ENCODE data around the gene LMBR1. TPM values are rescaled to one million over a fixed set of nuclear protein-coding genes. Genes with fewer than 3 reads are reported as not detected.

The LMBR1 gene
- polyA plus RNA-seq, 1 experiment, result 20.8 TPM

GRCh38 chr7:156682928-156683327 lies 210.1 kb downstream of the LMBR1 start:
- H3K4me3 ChIP-seq (ENCODE audit: low read depth, low read length), result no peak overlapping the region
- no peaks in the 10 kb centered on the region for H3K27me3 ChIP-seq (ENCODE audit: control insufficient read depth, insufficient read depth, low read length)
- DNase-seq (ENCODE audit: low read depth, low spot score), result no peak
- ChIA-PET CTCF (interaction anchor here (0.7 kb wide), 1 partner anchor 18 kb away, joined by 3 read pairs; no protein-coding TSS in a partner anchor), POLR2A (no interaction called here)
- TF ChIP-seq, protein P1, sequence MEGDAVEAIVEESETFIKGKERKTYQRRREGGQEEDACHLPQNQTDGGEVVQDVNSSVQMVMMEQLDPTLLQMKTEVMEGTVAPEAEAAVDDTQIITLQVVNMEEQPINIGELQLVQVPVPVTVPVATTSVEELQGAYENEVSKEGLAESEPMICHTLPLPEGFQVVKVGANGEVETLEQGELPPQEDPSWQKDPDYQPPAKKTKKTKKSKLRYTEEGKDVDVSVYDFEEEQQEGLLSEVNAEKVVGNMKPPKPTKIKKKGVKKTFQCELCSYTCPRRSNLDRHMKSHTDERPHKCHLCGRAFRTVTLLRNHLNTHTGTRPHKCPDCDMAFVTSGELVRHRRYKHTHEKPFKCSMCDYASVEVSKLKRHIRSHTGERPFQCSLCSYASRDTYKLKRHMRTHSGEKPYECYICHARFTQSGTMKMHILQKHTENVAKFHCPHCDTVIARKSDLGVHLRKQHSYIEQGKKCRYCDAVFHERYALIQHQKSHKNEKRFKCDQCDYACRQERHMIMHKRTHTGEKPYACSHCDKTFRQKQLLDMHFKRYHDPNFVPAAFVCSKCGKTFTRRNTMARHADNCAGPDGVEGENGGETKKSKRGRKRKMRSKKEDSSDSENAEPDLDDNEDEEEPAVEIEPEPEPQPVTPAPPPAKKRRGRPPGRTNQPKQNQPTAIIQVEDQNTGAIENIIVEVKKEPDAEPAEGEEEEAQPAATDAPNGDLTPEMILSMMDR (IDR thresholded peaks at IDR 0.05; ENCODE audit: low read depth, low read length), result no peak
- no peaks in the 10 kb centered on the region for H3K9me3 ChIP-seq (ENCODE audit: control insufficient read depth, insufficient read depth, low read length)
- no peak overlapping the region for H3K27ac ChIP-seq (ENCODE audit: low read depth, low read length)

GRCh38 chr7:156680281-156680680 lies 212.7 kb downstream of the LMBR1 start:
- CTCF ChIA-PET, result no interaction called here
- H3K4me3 ChIP-seq (ENCODE audit: low read depth, low read length), result no peak overlapping the region
- H3K27ac ChIP-seq (ENCODE audit: low read depth, low read length), result no peak overlapping the region
- DNase-seq (ENCODE audit: low read depth, low spot score), result no peak
- no peaks in the 10 kb centered on the region for H3K27me3 ChIP-seq (ENCODE audit: control insufficient read depth, insufficient read depth, low read length)
- H3K9me3 ChIP-seq (ENCODE audit: control insufficient read depth, insufficient read depth, low read length), result no peaks in the 10 kb centered on the region
- TF ChIP-seq, protein P1 (IDR thresholded peaks at IDR 0.05; ENCODE audit: low read depth, low read length), result peak; percentile 12; the same call in 1 of the 2 replicates
- POLR2A ChIA-PET, result no interaction called here

DNA sequence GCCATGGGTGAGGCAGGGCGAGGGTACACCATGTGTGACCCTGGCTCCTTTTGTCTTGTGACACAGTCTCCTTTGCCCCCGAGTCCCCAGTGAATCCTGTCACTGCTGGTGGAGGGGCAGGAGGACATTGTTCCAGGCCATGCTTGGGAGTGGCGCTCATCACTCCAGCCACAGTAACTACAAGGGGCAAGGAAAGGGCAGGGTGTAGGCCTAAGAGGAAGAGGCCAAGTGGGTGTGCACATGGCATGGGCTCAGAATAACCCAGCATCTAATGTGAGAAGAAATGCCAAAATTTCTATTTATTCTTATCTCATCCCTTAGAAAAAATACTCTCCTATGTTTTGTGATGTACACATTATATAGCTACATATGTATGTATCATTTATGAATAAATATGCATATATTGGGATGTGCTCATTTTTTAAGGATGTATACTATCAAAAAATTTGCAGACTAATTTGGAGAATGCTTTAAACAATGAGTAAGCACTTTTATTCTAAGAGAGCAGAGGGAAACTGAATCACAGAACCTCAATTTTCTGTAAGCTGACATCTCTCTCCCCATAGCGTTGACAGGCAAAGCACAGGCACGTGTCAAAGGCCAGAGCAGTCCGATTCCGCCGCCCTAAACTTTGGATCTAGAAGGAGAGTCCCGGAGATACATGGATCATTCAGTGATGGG lies 215.5 kb downstream of the LMBR1 start:
- CTCF ChIA-PET, result no interaction called here
- H3K27me3 ChIP-seq (ENCODE audit: control insufficient read depth, insufficient read depth, low read length), result no peaks in the 10 kb centered on the region
- TF ChIP-seq, protein P1 (IDR thresholded peaks at IDR 0.05; ENCODE audit: low read depth, low read length), result no peak
- no peak overlapping the region for H3K27ac ChIP-seq (ENCODE audit: low read depth, low read length)
- no peaks in the 10 kb centered on the region for H3K9me3 ChIP-seq (ENCODE audit: control insufficient read depth, insufficient read depth, low read length)
- POLR2A ChIA-PET, result no interaction called here
- DNase-seq (ENCODE audit: low read depth, low spot score), result no peak
- H3K4me3 ChIP-seq (ENCODE audit: low read depth, low read length), result no peak overlapping the region

DNA sequence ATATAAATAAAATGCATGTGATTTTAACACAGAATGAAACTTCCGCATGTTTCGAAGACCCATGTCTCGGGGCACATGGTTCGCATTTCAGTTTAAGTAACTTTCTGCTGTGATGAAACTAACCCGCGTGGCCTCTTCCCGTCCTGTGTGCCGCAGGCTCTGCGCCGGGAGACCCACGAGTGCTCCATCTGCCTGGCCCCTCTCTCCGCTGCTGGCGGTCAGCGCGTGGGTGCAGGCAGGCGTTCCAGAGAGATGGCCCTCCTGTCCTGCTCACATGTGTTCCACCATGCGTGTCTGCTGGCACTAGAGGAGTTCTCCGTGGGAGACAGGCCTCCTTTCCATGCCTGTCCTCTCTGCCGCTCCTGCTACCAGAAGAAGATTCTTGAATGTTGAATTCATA lies 216.7 kb downstream of the LMBR1 start:
- Histone ChIP-seq H3K27ac (ENCODE audit: low read depth, low read length) (no peak overlapping the region), H3K9me3 (ENCODE audit: control insufficient read depth, insufficient read depth, low read length) (no peaks in the 10 kb centered on the region), H3K27me3 (ENCODE audit: control insufficient read depth, insufficient read depth, low read length) (no peaks in the 10 kb centered on the region), H3K4me3 (ENCODE audit: low read depth, low read length) (no peak overlapping the region)
- POLR2A ChIA-PET, result no interaction called here
- CTCF ChIA-PET, result no interaction called here
- TF ChIP-seq, protein P1 (IDR thresholded peaks at IDR 0.05; ENCODE audit: low read depth, low read length), result no peak
- no peak for DNase-seq (ENCODE audit: low read depth, low spot score)

DNA sequence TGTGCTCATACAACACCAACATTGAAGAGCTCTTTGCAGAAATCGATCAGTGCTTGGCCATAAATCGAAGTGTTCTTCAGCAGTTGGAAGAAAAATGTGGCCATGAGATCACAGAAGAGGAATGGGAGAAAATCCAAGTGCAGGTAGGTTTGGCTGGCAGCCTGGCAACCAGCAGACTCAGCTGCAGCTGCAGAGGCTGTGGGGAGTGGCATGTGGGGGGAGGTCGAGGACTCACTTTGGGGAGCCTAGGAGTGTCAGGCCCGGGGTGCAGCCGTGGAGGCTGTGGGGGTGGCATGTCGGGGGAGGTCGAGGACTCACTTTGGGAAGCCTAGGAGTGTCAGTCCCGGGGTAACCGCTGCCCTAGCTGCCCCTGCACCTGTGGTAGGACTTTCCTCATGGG lies 217.3 kb downstream of the LMBR1 start:
- ChIA-PET POLR2A (no interaction called here), CTCF (no interaction called here)
- no peak overlapping the region for H3K4me3 ChIP-seq (ENCODE audit: low read depth, low read length)
- H3K9me3 ChIP-seq (ENCODE audit: control insufficient read depth, insufficient read depth, low read length), result no peaks in the 10 kb centered on the region
- DNase-seq (ENCODE audit: low read depth, low spot score), result no peak
- TF ChIP-seq, protein P1 (IDR thresholded peaks at IDR 0.05; ENCODE audit: low read depth, low read length), result no peak
- no peaks in the 10 kb centered on the region for H3K27me3 ChIP-seq (ENCODE audit: control insufficient read depth, insufficient read depth, low read length)
- H3K27ac ChIP-seq (ENCODE audit: low read depth, low read length), result no peak overlapping the region

Measured in AG04450 (cell line).